Endothelial cell of umbilical vein (primary cell): ENCODE results near the gene SLC38A10. TPM values are rescaled to one million over a fixed set of nuclear protein-coding genes. Genes with fewer than 3 reads are reported as not detected.
A peak's percentile ranks its signal among the peaks of the same experiment; 100 is the strongest.

ENCODE experiments used
- BruUV-seq: library from RNA; stranded (reverse); fragments of 400-500 nt; replicated peaks from 2 replicates; lab custom pipeline; 2021; lab: Mats Ljungman, UMichigan
- CTCF ChIA-PET: fragments of 300-600, 350-600 bp; sonication (Branson Sonifier 250); formaldehyde crosslinking; loops from one replicate; lab custom pipeline; 2021; ENCODE audit warnings: antibody characterized with exemption, inconsistent platforms; lab: Charles Lee
- POLR2A ChIA-PET: fragments of 300-600, 350-600 bp; sonication (Branson Sonifier 250); formaldehyde crosslinking; loops from one replicate; lab custom pipeline; 2021; ENCODE audit warnings: antibody characterized with exemption, inconsistent platforms; lab: Charles Lee
- DNase-seq: peaks from one replicate; pipeline ENCODE4 v3.0.0-alpha.2; 2011; ENCODE audit warnings: low read depth, low spot score
- FAIRE-seq: peaks from 2 replicates; lab custom pipeline; 2011; peaks lifted over from hg19 to GRCh38; lab: Jason Lieb, UNC
- H2AFZ ChIP-seq: 2 replicates; pipeline ENCODE4 v1.6.0; 2012; ENCODE audit warnings: low read depth, low read length, control low read depth, inconsistent platforms
- H3K27ac ChIP-seq: 2 replicates; pipeline ENCODE4 v1.5.1; 2011; ENCODE audit warnings: low read depth, mild to moderate bottlenecking, control low read depth, low read length, moderate library complexity; ENCODE audit not compliant: insufficient read depth
- H3K27me3 ChIP-seq, 2 experiments: 2 replicates each; pipeline versions ENCODE4 v1.6.0 to v1.6.1; 2011; ENCODE audit warnings: low read length in 2 of 2, mixed read lengths in 1 of 2; ENCODE audit not compliant: control insufficient read depth in 2 of 2, insufficient read depth in 2 of 2
- H3K36me3 ChIP-seq, 2 experiments: 2 replicates in 1 of 2; 3 replicates in 1 of 2; pipeline ENCODE4 v1.5.1; 2011; ENCODE audit warnings: low read length in 2 of 2, mild to moderate bottlenecking in 1 of 2, moderate library complexity in 1 of 2; ENCODE audit not compliant: control insufficient read depth in 2 of 2, insufficient read depth in 2 of 2; ENCODE audit errors: extremely low read depth in 1 of 2
- H3K4me1 ChIP-seq: 3 replicates; pipeline ENCODE4 v1.5.1; 2011; ENCODE audit warnings: mild to moderate bottlenecking, low read length; ENCODE audit not compliant: control insufficient read depth, insufficient read depth; ENCODE audit errors: extremely low read depth
- H3K4me2 ChIP-seq: 2 replicates; pipeline ENCODE4 v1.6.1; 2011; ENCODE audit warnings: low read length, control low read depth, mixed read lengths; ENCODE audit not compliant: insufficient read depth
- H3K4me3 ChIP-seq, 3 experiments: fragments of 200-600 bp in 1 of 3; sonication (generic), shearing (Covaris generic) in 1 of 3; replicated peaks in 1 of 3; 2 replicates each; pipeline ENCODE4 v1.5.1; 2011 to 2016; ENCODE audit warnings: control low read depth in 3 of 3, low read length in 3 of 3, mild to moderate bottlenecking in 2 of 3, inconsistent platforms in 1 of 3, low read depth in 1 of 3, moderate library complexity in 1 of 3; ENCODE audit not compliant: insufficient read depth in 1 of 3
- H3K79me2 ChIP-seq: 2 replicates; pipeline ENCODE4 v1.6.0; 2012; ENCODE audit warnings: low read length, inconsistent platforms; ENCODE audit not compliant: control insufficient read depth, insufficient read depth
- H3K9ac ChIP-seq: replicated peaks from 2 replicates; pipeline ENCODE3; 2011; ENCODE audit warnings: low read length, control low read depth; ENCODE audit not compliant: insufficient read depth; ENCODE audit errors: extremely low read depth
- H3K9me1 ChIP-seq: replicated peaks from 3 replicates; pipeline ENCODE4 v1.6.0; 2011; ENCODE audit warnings: mild to moderate bottlenecking, low read length; ENCODE audit not compliant: control insufficient read depth, insufficient read depth; ENCODE audit errors: extremely low read depth
- H3K9me3 ChIP-seq: replicated peaks from 2 replicates; pipeline ENCODE4 v1.5.1; 2012; ENCODE audit warnings: low read length, inconsistent platforms; ENCODE audit not compliant: control insufficient read depth, insufficient read depth
- H4K20me1 ChIP-seq: replicated peaks from 2 replicates; pipeline ENCODE3; 2011; ENCODE audit warnings: mild to moderate bottlenecking, low read length; ENCODE audit not compliant: control insufficient read depth, insufficient read depth; ENCODE audit errors: extremely low read depth
- CTCF ChIP-seq, 2 donors: IDR thresholded peaks; 1 replicate in 1 of 2; 2 replicates in 1 of 2; pipeline ENCODE4 v1.5.1; 2011; ENCODE audit warnings: low read length in 2 of 2, mild to moderate bottlenecking in 2 of 2, moderate library complexity in 2 of 2, control low read depth in 1 of 2, inconsistent platforms in 1 of 2, low read depth in 1 of 2; ENCODE audit not compliant: insufficient read depth in 1 of 2; ENCODE audit errors: extremely low read depth in 1 of 2
- GATA2 ChIP-seq: IDR thresholded peaks from 2 replicates; pipeline ENCODE4 v1.7.0; 2011; ENCODE audit warnings: low read depth, mild to moderate bottlenecking, moderate library complexity, mixed read lengths, low read length; ENCODE audit not compliant: insufficient read length, insufficient read depth
- JUN ChIP-seq: IDR thresholded peaks from 2 replicates; pipeline ENCODE4 v1.6.1; 2011; ENCODE audit warnings: borderline replicate concordance, low read depth; ENCODE audit not compliant: insufficient read length, insufficient read depth
- MAX ChIP-seq: IDR thresholded peaks from 2 replicates; pipeline ENCODE4 v1.6.1; 2011; ENCODE audit not compliant: insufficient read depth, insufficient read length
- MYC ChIP-seq: IDR thresholded peaks from one replicate; pipeline ENCODE4 v1.6.1; 2011; ENCODE audit warnings: mild to moderate bottlenecking, low read depth, low read length
- dilution Hi-C: fragments of 300-500 bp; cut with MboI; formaldehyde crosslinking; loops from one replicate; pipeline ENCODE4 v1.15.0; 2019; ENCODE audit warnings: low sequenced_read_pairs; ENCODE audit not compliant: extremely low pct_ligation_motif_present
- intact Hi-C: fragments of 100-400 bp; cut with micrococcal nuclease; formaldehyde crosslinking; loops from one replicate; pipeline ENCODE4 v1.10.0; 2022
- polyA plus RNA-seq, 4 experiments: library from polyadenylated mRNA; depleted of rRNA in 3 of 4; stranded (reverse) in 3 of 4; unstranded in 1 of 4; fragments of >200 nt; gene quantifications; 2 replicates each; pipeline versions ENCODE4 v1.2.1 to v1.2.3, GENCODE V29; 2011 to 2012; ENCODE audit warnings: missing spikeins in 1 of 4
- total RNA-seq: library from RNA; stranded (reverse); gene quantifications from 2 replicates; pipeline ENCODE4 v1.2.3, GENCODE V29; 2021

Gene SLC38A10
- total and polyA plus RNA-seq, 2 donors (not counting 3 experiments of a cell fraction or from before 2014, with no cell fraction given) = 72.7 to 113 TPM

DNA sequence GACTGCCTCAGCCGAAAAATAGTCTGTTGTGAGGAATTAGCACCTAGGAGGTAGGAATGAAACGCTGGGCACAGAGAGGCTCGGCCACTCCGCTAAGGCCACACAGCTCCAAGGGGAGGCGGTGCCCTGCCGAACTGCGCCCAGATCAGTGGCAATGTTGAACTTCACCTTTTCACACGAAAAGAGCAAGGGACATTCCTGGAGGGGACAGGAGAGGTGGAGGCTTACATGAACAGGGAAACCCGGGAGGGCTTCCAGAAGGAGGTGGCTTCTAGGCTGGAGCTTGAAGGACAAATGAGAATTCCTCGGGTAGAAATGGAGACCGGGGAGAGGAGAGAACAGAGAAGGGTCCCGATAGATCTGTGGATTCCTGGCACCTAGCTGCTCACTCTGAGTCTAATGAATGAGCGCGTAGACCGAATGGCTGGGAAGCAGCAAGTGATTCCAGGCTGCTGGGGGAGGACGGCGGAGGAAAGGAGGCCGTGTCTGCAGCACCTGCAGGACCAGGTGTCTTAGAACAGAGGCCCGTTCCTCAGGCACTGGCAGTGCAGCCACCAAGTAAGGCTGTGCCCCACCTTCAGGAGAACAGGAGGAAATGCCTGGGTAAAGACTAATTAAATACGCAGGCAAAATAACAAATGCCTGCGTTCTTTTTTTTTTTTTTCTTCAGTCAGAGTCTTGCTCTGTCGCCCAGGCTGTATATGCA, 722 bp upstream of the SLC38A10 start:
- Histone ChIP-seq H2AFZ (peak overlapping the region; percentile 95), H4K20me1 (no peaks in the 10 kb centered on the region), H3K4me1 (peaks cover 14% of the 10 kb centered on the region), H3K9me1 (no peaks in the 10 kb centered on the region), H3K27ac (peak overlapping the region; percentile 86), H3K79me2 (peaks cover 27% of the 10 kb centered on the region), H3K4me3 (peak overlapping the region; percentile 57 to 72 (median 63)), H3K36me3 (no peaks in the 10 kb centered on the region), H3K27me3 (no peaks in the 10 kb centered on the region), H3K9ac (peak overlapping the region; percentile 88), H3K4me2 (peak overlapping the region; percentile 69), H3K9me3 (no peaks in the 10 kb centered on the region)
- dilution Hi-C loops (no loop called here), intact Hi-C loops (loop anchor here (1.0 kb wide), 4 partner anchors 10 to 188 kb away; no protein-coding TSS in a partner anchor)
- TF ChIP-seq GATA2 (no peak), CTCF (IDR thresholded peaks at IDR 0.05; ENCODE audit: extremely low read depth in 1 of 2, insufficient read depth in 1 of 2, low read depth in 1 of 2, low read length in 2 of 2) (peak in 1 of 2 donors; percentile 49), MAX (no peak), MYC (no peak), JUN (no peak)
- FAIRE-seq (no peak), DNase-seq (peak; percentile 50)
- ChIA-PET POLR2A (interaction anchor here (0.5 to 0.7 kb wide), 2 partner anchors 44 to 227 kb away, joined by 3 to 5 read pairs; no protein-coding TSS in a partner anchor), CTCF (interaction anchor here (1.0 to 1.8 kb wide), 5 partner anchors 10 to 189 kb away, joined by 3 to 10 read pairs (median 5); partner anchors contain the start of gene BAHCC1)
- BruUV-seq = TSS peak; percentile 65
